Pulmonary artery endothelial cell (primary cell): ENCODE data around the gene ARSB. TPM values are rescaled to one million over a fixed set of nuclear protein-coding genes. Genes with fewer than 3 reads are reported as not detected.
"Not testable (repeated sequence)": the region's sequence is repeated elsewhere in the genome, so short reads cannot be mapped to it uniquely, and the experiment has no call there.

Source experiments
- DNase-seq: peaks from one replicate; pipeline ENCODE4 v3.0.0-alpha.2; 2011; ENCODE audit warnings: low read depth, low spot score
- total RNA-seq: library from RNA; depleted of rRNA; stranded (reverse); fragments of >200 nt; gene quantifications from 2 replicates; pipeline ENCODE4 v1.2.3, GENCODE V29; 2014

ARSB gene
- total RNA-seq, 1 donor from 2014 or later = 10.4 TPM

DNA sequence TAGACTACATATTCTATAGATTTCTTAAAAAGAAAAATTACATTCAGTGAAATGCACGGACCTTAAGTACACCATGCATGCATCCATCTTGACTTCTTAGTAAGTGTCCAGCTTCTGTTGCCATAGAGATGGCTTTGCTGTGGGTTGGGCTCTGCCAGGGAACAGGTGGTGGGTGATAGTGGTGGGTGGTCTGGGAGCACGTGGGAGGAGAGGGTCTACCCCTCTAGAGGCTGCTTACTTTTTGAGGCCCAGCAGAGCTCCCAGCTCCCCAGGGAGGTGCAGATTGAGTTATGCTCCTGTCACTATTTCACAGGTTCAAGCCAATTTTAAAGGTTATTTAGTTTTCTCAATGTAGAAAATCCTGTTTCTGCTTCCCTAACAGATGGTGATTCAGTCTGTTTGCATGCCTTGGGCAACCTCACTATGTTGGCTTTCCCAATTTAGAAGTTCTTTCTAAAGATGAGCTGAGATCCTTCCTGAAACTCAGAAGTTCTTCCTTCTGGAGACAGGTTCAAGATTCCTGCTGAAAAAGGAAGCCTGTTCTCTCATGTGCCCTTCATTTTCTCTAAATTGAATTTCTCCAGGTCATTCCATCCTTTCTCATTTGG lies 229.2 kb downstream of the ARSB start:
- no peak for DNase-seq

DNA sequence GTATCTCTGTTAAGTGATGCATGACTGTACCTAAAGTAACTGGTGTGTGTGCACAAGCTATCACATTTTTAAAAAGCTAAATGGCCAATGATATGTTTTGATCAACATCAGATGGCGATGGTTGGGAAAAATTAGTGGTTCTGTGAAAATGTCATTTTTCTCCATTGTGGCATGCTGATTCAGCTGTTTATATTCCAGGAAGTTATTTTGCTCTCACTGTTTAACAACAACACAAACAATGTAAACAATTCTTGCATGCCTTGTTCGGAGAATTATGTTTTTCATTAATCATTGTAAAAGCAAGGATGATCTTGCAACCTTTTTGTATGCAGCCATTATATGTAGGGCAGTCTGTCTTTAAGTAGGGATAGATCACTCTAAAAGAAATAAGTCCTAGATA lies 230.5 kb downstream of the ARSB start:
- no peak for DNase-seq

- DNase-seq = no peak
Measured at GRCh38 chr5:78753093-78753531, 232.0 kb downstream of the ARSB start.

GRCh38 chr5:78751872-78752271 lies 233.2 kb downstream of the ARSB start:
- no peak for DNase-seq

DNA sequence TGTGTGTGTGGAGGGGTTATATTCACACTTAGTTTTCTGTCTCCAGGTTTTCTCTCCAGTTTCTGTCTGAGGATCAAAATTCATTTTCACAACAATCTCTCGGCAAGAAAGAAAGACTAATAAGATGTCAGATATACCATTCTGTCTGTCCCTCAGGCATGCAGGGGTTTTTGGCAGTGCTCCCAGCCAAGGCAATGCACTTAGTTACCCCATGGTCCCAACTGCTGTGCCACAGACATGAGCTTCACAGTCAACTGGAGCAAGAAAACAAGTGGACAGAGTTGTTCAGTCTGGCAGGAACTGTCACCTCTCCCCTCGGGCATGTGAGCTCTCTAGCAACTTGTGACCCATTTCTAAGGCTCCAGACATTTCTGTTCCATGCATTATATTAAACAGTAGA lies 234.8 kb downstream of the ARSB start:
- DNase-seq = no peak

DNA sequence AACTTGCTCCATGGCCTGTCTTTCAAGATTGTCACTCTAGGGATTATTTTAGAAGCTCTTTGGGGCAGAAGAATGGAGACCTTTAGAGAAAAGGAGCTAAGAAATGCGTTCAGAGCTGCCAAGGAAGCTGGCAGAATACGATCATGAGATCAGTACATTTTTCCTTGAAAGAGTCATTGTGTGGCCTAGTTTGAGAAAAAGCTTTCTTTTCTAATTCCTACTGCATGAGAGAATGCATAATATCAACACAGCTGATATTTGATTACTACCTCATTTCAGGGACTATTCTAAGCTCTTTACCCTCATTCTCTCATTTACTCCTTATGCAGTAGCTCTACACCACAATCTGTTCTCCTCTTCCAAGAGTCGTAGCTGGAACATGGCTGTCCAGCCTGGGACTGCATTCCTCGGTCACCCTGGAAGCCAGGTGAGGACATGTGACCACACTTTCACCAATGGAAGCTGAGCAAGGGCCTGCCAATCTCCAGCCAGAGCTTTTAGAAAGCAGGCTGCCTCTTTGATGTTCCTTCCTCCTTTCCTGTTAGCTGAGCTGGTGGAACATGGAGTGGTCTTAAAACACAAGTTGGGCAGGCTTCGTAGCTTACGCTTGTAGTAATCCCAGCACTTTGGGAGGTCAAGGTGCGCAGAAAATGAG lies 237.3 kb downstream of the ARSB start:
- no peak for DNase-seq

GRCh38 chr5:78747055-78747454 lies 238.1 kb downstream of the ARSB start:
- no peak for DNase-seq

- DNase-seq = no peak
Measured at GRCh38 chr5:78746021-78746770, 238.9 kb downstream of the ARSB start.

DNA sequence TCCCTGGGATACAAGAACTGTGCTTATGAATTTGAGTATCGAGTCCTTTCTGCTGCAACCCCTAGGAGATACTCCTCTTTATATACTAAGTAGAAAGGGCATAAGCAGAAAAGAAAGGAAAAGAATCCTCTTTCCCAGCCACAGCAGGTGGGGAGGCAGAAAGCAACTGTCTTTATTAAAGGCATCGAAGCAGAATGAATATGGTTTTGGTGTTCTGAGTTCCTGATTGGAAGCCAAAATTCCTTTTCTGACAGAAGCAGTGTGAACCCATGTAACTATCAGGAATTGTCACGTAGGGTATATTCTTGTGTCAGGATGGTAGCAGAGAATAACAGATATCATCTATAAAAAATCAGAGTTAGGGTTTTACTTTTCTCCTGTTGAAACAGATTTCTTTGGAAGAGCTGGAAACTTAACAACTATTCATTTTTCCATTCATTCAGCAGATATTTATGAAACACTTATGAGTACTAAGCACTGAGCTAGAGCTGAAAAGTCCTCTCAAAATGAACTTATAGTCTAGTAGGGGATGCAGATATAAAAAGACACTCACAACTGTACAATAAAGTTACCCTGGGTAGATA lies 240.1 kb downstream of the ARSB start:
- no peak for DNase-seq

- no peak for DNase-seq
Measured at GRCh38 chr5:78741019-78741418, 244.1 kb downstream of the ARSB start.

DNA sequence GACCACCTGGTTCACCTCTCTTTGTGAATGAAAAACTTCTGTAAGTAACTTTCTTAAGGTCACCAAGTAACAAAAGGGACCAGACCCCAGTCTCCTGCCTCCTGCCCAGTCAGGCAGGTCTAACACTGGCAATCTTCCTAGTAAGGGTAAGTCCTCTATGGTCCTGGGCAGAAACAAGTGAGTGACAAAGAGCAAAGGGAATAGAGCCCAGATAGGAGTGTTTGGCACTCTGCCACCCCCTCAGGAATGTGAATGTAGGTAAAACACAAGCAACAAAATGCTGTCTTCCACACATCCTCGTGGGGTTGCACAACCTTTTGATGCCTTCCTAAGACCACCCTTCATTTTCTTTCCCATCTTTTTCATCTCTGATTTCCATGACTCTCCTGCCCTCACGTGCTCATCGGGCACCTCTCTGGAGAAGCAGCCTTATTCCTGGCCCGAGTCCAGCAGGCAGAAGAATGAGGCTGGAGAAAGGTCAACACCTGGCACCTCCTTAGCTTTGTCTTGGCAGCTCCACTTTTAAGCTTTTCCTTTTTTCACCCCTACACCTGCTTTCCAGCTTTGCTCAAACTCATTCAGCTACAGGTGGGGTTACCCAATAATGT lies 246.3 kb downstream of the ARSB start:
- no peak for DNase-seq

DNA sequence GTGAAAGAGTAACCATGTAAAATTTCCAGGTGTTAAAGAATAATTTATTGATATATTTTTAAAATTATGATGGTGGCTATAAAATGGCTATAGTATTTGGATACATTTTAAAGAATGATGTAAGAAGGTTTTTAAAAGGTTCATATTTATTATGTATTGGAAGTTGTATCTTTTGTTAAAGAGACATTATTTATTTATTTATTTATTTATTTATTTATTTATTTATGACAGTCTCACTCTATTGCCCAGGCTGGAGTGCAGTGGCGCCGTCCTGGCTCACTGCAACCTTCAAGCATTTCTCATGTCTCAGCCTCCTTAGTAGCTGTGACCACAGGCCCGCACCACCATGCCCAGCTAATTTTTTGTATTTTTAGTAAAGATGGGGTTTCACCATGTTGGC lies 247.0 kb downstream of the ARSB start:
- no peak for DNase-seq

DNA sequence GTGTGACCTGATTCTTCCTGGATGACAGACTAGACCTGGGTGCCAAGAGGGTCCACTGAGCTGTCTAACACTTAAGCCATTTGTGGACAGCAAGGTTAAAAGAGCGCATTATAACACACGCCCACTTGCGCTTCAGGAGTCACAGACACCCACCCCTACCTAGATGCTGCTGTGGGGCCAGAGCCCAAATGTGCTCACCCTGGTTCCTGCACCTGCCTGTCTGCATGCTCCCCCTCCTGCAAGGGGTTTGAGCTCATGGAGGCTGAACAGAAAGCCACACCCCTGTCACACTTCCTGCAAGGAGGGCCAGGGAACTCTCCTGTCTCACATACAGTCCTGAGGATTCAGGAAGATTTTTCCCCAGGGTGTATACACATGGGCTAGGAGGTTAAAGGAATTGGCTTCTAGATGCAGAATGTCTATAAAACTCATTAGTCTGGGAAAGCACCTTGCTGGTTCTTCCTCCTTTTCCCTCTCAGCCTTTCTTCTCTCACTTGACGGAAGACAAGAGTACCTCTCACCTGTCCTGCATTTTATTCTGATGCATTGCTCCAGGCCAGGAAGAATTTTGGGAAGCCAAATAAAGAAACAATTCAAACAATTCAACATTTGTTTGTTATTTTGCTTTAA lies 249.2 kb downstream of the ARSB start:
- DNase-seq = no peak

DNA sequence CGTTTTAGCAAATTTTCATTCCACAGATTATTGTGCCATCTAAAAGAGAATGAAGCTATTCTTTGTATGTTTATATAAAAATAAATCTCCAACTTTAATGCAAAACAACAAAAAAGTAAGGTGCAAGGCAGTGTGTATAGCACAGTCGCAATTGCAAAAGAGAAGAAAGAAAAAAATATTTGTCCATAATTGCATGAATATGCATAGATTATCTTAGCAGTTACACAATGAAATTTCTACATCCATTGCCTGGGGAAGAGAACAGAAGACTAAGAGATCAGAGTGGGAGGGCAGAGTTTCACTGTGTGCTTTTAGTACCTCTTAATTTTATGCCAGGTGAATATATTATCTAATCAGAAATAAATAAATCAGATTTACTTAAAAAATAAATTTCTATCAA lies 250.2 kb downstream of the ARSB start:
- DNase-seq = no peak

GRCh38 chr5:78734094-78734845 lies 250.8 kb downstream of the ARSB start:
- DNase-seq = no peak

GRCh38 chr5:78732721-78733120 lies 252.4 kb downstream of the ARSB start:
- not testable (repeated sequence) for DNase-seq

DNA sequence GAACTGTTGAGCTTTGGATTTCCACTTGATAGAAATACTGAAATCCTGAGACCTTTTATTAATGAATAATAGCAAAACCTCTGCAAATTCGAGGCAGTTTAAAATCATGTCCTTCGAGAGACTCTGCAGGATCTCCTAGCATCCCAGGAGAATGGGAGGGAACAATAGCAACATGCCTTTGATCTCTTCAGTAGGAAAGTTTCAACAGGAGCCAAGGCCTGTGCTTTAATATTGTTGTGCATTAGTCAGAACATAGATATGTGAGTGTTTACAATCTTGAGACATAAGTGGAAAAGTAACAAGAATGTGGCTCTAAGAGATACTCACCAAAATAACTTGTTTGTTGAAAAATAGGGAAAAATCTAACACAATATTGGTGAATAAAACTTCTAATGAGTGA lies 253.2 kb downstream of the ARSB start:
- no peak for DNase-seq

GRCh38 chr5:78730300-78731094 lies 254.6 kb downstream of the ARSB start:
- no peak for DNase-seq

GRCh38 chr5:78727786-78728761 lies 257.0 kb downstream of the ARSB start:
- DNase-seq = no peak
